CD4-positive, alpha-beta T cell treated with Interferon alpha-2 for 1 hour (primary cell): Measurements from ENCODE around the gene YAP1.
A peak's percentile ranks its signal among the peaks of the same experiment; 100 is the strongest.
"Not testable (repeated sequence)": the region's sequence is repeated elsewhere in the genome, so short reads cannot be mapped to it uniquely, and the experiment has no call there.

Source experiments
- DNase-seq, 2 donors: peaks; one replicate each; pipeline ENCODE4 v3.0.0-alpha.2; 2020 to 2022

YAP1 gene

DNA sequence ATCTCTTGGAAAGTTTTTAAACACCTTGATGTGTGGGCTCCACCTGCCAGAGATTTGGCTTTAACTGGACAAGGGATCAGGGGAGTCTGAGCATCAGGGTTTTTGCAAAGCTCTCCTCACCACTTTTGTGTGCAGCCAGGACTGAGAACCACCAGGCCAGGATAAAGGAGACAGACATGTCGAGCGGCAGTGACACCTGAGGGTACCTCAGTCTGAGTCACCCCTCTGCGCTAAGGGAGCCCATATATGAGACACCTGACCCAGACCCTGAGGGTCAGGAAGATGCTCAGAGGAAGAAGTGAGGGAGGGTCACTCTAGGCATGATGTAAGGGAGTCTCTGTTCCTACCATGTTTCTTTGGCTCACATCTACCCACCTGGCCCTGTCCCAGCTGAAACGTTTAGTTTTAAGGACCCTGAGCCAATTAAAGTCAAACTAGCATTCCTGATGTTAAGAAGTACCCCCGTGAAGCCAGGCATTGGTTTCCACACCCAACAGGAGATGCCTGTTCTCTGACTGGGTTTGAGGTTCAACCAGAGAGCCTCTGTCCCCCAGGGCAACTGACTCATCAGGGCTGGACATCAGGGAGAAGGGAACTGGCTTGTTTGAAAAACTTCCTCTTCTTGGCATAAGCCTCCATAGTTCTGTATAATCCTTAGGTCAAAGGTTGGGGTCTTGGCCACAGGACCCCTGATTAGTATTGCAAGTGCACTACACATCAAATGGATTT lies 134.6 kb downstream of the YAP1 start:
- no peak for DNase-seq

GRCh38 chr11:102251423-102251822 lies 141.2 kb downstream of the YAP1 start:
- no peak for DNase-seq

DNA sequence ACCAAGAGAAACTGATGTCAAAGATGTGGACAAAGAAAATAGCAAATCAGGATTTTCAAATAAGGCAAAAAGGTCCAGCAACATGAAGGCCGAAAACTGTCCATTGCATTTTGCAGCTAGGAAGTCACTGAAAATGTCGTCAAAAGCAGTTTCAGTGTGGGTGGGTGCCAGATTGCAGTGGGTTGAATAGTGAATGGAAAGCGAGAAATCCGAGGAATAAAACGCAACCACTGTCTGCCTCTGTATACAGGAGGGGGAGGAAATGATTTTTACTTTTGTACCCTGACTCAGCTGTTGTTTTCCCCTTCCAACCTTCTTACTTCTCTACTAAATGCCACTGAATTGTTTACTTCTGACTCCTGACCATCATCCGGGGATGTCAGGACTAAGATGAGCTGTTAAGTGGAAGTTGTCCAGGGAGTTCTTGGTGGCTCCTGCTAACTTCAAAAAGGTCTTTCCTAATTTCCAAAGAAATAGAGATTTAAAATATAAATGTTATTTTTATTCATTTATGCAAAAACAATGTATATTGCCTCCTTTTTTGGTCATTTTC lies 142.2 kb downstream of the YAP1 start:
- no peak for DNase-seq

DNA sequence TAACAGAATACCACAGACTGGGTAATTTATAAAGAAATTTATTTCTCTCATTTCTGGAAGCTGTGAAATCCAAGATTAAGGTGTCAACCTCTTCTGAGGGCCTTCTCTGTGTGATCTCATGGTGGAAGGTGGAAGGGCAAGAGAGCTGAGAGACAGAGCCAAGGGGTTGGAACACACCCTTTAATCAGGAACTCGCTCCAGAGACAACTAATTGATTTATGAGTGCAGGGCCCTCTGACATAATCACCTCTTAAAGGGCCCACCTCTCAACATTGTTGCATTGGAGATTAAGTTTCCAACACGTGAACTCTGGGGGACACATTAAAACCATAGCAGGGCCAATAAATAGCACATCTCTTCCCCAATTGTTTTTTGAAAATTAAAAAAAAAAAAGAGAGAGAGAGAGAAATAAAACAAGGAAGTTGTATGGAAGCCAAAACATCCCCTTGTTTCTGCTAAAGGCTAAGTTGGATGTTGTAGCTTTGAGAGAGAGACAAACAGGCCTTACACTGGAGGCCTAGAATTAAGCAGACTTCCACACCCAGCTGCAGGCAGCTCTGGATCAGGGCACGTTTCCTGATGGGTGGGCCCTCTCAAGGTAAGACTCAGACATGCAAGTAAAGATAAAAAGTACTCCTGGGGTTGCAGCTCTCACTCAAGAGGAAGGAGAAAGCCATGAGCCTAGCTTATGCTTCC lies 142.9 kb downstream of the YAP1 start:
- DNase-seq, result no peak

GRCh38 chr11:102254047-102254446 lies 143.8 kb downstream of the YAP1 start:
- peak in 1 of 2 donors; percentile 15 for DNase-seq

- DNase-seq, result no peak
Observed at GRCh38 chr11:102256251-102256650, 146.0 kb downstream of the YAP1 start.

- no peak for DNase-seq
Observed at GRCh38 chr11:102260241-102260640, 150.0 kb downstream of the YAP1 start.

- no peak for DNase-seq
Observed at GRCh38 chr11:102263379-102264003, 153.2 kb downstream of the YAP1 start.

DNA sequence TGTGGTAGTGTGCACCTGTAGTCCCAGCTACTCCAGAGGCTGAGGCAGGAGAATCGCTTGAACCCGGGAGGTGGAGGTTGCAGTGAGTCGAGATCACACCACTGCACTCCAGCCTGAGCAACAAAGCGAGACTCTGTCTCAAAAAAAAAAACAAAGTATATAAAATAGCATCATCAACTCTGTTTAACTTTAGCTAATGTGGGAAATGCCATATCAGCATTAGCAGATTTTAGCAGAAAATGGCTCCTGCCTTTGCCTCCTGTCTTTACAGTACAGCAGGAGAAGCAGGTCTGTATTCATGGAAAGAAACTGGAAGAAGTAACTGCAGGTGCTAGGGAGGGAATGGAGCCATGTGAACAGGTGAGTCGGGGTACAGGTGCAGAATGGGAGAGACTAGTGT lies 154.5 kb downstream of the YAP1 start:
- not testable (repeated sequence) for DNase-seq

DNA sequence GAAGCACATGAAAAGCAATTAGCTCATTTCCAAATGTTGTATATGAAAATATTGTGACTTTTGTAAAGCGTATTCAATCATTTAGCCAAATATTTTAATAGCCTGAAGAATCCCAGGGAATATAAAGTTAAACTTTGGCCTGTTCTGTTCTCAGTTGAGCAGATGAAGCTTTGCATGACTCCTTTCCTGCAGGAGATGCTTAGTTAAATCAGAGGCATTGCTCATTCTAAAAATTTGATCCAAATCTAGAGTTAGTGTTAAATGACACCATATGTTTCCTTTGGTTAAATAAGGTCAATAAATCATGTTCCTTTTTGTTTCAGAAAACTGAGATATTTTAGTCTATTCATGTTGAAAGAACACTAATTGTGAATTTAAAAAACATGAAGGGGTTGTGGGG lies 155.9 kb downstream of the YAP1 start:
- DNase-seq, result no peak

DNA sequence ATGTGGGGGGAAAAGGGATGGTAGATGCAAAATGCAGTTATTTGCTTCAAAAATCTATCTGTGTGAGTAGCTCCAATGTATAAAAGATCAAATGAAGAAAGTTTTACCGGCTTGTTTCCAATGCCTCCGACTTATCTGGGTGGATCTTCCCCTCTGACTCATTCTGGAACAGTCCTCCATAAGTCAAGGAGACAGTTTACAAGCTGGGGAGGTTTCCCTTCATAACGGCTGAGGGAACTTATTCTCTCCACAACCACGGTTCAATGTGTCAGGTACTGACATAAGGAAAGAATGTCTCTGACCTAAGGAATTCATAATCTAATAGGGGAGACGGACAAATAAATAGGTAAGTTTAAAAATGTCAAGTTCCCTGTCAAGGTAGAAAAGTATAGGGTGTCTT lies 157.4 kb downstream of the YAP1 start:
- peak in 1 of 2 donors; percentile 8 for DNase-seq

DNA sequence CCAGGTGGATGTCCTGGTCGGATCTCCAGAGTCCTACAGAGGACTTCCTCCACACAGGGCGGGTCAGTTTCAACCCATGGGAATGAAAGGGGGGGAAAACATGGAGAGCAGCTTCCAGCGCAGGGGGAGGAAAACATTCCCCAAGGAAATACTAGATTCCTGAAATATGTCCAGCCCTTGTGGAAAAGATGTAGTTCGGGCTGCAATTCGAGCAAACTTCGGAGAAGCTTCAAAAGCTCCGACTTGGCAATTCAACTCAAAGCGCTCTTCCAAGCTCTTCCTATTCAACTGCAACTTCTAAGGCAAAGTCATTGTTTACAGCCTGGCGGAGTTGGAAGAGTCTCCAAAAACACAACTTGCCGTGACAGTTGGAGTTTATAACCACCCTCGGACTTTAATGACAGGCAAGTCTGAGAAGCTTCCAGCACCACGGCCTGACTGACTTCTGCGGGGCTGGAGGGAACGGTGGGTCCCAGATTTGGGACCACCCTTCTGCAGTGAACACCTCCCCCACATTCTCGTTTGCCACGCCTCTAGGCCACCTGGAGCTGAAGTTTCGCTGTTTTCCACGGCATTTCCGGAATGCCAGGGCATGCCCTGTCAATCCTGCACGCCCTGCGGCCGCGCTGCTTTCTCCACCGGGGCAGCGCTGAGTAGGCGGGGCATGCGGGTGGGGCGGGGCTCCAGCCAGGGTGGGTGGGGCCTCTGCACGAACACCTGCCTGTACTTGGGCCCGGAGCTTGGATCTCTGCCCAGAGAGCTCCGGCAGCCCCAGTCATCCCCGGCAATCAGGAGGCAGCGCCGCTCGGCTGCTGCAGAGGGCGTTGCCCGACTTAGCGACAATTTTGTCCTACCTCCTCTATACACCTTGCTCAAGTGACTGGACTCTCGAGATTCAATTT lies 158.1 kb downstream of the YAP1 start:
- peak; percentile 86 to 89 for DNase-seq

DNA sequence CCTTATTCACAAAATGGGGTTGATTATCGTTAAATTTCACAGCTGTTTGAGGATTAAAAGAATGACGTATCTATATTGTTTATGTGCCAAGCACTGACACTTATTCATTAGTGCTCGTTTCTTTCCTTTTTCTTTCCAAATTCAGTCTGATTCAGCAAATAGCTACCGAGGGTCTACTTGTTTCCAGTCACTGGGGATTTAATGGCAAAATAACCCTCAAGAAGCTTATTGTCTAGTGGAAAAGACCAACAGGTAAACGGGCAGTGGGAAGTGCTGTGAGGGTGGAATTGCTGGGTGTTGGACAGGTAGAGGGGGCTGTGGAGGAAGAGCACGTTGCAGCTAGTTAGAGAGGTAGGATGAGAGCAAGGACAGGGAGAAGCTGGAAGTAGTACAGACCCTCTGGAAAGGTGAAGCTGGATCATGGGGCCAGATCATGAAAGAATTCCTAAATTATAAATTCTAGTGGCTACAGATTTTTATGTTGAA lies 158.8 kb downstream of the YAP1 start:
- no peak for DNase-seq

- DNase-seq, result no peak
Observed at GRCh38 chr11:102269927-102270326, 159.7 kb downstream of the YAP1 start.

- no peak for DNase-seq
Observed at GRCh38 chr11:102272047-102272824, 162.0 kb downstream of the YAP1 start.

DNA sequence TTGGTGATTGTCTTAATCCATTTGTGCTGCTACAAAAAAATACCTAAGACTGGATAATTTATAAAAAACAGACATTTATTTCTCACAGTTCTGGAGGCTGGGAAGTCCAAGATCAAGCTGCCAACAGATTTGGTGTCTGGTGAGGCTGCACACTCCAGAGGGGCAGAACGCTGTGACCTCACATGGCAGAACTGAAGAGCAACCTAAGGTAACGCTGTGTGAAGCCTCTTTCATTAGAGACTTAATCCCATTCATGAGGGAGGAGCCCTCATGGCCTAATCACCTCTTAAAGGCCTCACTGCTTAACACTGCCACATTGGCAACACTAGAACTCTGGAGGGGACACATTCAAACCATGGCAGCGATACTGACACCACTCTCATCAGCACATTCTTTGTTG lies 164.4 kb downstream of the YAP1 start:
- no peak for DNase-seq

DNA sequence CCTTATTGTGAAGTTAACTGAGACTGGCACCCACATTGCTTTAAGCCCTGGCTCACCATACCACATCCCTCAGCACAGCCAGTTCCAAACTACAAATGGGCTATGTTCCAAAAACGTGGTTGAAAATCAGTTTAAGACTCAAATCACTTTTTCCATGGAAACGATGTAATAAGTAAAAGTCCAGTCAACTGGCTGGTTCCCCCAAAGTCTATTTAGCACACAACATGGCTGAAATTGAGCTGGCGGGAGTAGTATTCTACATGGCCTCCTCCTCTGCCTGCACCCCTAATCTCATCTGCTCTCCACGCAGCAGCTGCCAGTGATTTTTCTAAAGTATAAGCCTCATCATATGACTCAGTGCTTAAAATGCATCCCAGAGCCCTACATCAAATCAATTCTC lies 166.1 kb downstream of the YAP1 start:
- no peak for DNase-seq

GRCh38 chr11:102276783-102277182 lies 166.5 kb downstream of the YAP1 start:
- DNase-seq, result no peak

- DNase-seq, result no peak
Observed at GRCh38 chr11:102279641-102280170, 169.5 kb downstream of the YAP1 start.

DNA sequence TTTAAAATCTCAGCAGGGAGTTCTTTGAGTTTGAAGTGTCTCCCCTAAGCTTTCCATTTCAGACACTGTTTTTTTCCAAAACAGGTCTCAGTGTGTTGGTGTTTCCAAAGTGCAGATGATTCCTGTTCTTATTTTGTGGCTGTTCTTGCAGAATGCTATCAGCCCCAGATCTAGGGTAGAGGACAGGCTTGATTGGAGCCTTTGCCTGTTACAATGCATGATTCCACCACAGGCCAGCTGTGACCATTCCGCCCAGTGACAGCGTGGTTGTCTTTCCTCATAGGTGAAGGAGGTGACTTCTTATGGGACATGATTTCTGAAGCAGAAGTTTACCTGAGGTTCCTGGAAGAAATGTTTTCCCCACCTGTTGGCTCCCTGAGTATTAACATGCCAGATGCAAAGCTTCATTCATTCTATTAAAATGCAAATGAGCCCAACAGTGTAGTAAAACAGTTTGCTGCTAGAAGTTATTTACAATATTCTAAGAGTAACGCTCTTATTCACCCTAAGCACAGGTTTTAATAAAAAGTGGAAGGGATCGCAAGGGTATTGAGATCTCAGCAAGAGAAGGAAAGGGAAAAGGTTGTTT lies 170.1 kb downstream of the YAP1 start:
- no peak for DNase-seq
